ENCODE measurements around the gene METTL17. TPM values are rescaled to one million over a fixed set of nuclear protein-coding genes. Genes with fewer than 3 reads are reported as not detected.
"Not testable (repeated sequence)": the region's sequence is repeated elsewhere in the genome, so short reads cannot be mapped to it uniquely, and the experiment has no call there.

Gene METTL17
- total RNA-seq, 4 donors from 2014 or later: 73.0 to 152 (median 91.6) TPM

DNA sequence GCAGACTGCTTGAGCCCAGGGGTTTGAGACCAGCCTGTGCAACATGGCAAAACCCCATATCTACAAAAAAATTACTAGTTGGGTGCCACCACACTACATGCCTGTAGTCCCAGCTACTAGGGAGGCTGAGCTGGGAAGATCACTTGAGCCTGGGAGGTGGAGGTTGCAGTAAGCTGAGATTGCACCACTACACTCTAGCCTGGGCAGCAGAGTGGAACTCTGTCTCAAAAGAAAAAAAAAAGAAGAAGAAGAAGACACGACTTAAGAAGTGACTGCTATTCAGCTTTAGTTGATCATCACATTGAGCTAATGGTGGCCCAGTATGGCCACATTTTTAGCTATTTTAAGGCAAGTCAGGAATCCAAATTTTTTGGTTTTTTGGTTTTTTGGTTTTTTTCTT is 8.9 kb upstream of the METTL17 start:
- 57 to 84% methylated on average over 1 of the region's 1 CpG for WGBS, 2 donors
- intact Hi-C loops (cut with DNase I; ENCODE audit: low total_unique reads): no loop called here
- no peak for TF ChIP-seq POLR2A (IDR thresholded peaks at IDR 0.05)
- TF ChIP-seq, protein P1, sequence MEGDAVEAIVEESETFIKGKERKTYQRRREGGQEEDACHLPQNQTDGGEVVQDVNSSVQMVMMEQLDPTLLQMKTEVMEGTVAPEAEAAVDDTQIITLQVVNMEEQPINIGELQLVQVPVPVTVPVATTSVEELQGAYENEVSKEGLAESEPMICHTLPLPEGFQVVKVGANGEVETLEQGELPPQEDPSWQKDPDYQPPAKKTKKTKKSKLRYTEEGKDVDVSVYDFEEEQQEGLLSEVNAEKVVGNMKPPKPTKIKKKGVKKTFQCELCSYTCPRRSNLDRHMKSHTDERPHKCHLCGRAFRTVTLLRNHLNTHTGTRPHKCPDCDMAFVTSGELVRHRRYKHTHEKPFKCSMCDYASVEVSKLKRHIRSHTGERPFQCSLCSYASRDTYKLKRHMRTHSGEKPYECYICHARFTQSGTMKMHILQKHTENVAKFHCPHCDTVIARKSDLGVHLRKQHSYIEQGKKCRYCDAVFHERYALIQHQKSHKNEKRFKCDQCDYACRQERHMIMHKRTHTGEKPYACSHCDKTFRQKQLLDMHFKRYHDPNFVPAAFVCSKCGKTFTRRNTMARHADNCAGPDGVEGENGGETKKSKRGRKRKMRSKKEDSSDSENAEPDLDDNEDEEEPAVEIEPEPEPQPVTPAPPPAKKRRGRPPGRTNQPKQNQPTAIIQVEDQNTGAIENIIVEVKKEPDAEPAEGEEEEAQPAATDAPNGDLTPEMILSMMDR (IDR thresholded peaks at IDR 0.05): no peak
- no peak for DNase-seq (ENCODE audit: low spot score in 2 of 2)
- no peak overlapping the region for H3K4me3 ChIP-seq (ENCODE audit: low read depth, poor library complexity, severe bottlenecking)

DNA sequence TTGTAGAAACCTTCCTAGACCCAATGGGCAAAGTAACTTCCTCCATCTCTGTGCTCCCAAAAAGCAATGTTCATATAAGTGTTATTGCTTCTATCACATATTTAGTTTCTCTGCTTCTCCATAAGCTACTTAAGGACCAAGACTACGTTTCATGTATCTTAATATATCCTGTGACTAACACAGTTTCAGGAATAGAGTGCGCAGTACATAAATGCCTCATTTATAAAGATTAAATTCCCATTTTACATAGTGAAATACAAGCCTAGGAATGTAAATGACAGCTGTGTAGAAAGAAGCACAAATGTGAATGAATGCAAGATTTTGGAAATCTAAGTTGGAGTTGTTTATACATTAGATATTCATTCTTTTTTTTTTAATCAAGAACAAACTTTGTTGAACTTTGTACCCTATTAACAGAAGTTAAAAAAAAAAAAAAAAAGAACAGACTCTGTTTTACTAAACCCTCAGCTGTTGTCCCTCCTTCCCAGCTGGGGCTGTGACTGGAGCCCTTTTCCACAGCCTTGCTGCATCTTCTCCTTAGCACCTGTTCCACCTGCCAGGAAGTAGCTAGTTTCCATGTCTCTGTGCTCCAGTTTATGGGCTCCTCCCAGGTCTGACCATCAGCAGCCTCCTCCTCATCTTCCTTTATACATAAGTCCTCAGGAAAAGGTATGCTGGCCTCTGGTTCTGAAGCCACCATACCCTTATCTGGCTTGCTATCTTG is 7.0 kb upstream of the METTL17 start:
- intact Hi-C loops (cut with DNase I; ENCODE audit: low total_unique reads): no loop called here
- 82 to 84% methylated on average over 2 of the region's 2 CpGs for WGBS, 2 donors
- peak in 1 of 2 donors; percentile 39 for DNase-seq (ENCODE audit: low spot score in 2 of 2)
- TF ChIP-seq, protein P1 (IDR thresholded peaks at IDR 0.05): no peak
- no peak for TF ChIP-seq POLR2A (IDR thresholded peaks at IDR 0.05)
- H3K4me3 ChIP-seq (ENCODE audit: low read depth, poor library complexity, severe bottlenecking): no peak overlapping the region

DNA sequence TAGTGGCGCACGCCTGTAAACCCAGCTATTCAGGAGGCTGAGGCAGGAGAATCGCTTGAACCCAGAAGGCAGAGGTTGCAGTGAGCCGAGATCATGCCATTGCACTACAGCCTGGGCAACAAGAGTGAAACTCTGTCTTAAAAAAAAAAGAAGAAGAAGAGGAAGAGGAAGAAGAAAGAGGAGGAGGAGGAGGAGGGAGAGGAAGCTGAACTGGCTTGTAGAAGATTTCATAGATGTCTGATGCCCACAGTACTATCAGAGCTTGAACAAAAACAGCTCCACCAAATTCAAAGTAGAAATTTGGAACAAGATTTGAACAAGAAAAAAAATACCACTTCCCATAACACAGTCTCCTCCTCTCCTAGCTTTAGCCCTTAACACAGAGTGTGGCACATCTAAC is 4.1 kb upstream of the METTL17 start:
- DNase-seq (ENCODE audit: low spot score in 2 of 2); intact Hi-C loops (cut with DNase I; ENCODE audit: low total_unique reads); H3K4me3 ChIP-seq (ENCODE audit: low read depth, poor library complexity, severe bottlenecking): not testable (repeated sequence)
- 93 to 96% methylated on average over 4 of the region's 4 CpGs for WGBS, 2 donors

DNA sequence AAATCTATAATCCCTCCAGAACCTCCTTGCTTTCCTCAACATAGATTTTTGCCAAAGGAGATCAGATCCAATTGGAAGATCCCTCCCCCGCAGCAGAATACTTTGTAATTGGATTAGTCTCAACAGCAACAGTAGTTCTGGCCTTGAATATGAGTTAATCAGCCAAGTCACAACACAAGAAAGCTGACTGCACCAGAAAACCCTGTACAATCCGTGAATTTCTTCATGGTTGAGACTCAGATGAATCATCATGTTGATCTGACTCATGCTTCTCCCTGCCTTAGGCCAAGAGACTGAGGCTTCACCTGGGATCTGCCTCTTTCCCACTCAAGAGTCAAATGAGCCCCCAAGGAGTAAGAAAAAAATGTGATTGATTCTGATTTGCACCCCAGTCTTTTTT is 3.0 kb upstream of the METTL17 start:
- intact Hi-C loops (cut with DNase I; ENCODE audit: low total_unique reads): no loop called here
- DNase-seq (ENCODE audit: low spot score in 2 of 2): peak in 1 of 2 donors; percentile 59
- no peak for TF ChIP-seq POLR2A (IDR thresholded peaks at IDR 0.05)
- TF ChIP-seq, protein P1 (IDR thresholded peaks at IDR 0.05): no peak
- no peak overlapping the region for H3K4me3 ChIP-seq (ENCODE audit: low read depth, poor library complexity, severe bottlenecking)
- 16 to 28% methylated on average over 2 of the region's 2 CpGs for WGBS, 2 donors

DNA sequence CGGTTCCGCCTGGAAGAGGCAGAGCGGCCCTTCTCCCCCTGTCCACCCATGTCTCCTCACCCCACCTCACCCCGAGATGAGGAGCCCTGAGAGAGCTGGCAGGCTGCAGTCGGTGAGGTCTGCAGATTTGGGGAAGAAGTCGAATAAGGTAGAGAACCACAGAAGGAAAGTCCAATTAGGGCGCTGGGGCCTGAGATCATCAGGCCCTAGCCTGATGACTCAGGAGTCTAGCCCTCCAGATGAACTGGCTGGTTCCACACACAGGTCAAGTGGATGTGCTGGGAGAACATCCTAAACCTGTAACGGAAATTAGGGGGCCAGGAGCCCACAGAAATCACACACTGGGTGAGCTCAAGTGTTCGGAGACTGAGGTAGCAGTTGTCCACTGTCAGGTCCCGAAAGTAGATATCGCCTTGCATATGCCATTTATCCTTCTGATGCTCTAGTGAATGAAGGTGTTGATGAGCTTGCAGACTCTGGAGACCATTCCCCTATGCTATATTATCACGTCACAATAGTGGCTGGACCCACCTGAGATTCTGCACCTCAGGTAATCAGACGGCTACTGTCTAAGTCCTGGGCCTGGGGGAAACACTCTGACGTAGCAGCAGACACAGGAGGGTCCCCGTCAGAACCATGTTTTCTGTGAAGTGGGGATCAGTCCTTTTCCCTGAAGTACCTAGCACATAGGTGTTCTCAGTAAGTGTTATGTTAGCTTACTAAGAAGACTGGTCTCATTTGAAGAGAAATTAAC is 886 bp upstream of the METTL17 start:
- TF ChIP-seq POLR2A (IDR thresholded peaks at IDR 0.05): no peak
- TF ChIP-seq, protein P1 (IDR thresholded peaks at IDR 0.05): no peak
- no peak overlapping the region for H3K4me3 ChIP-seq (ENCODE audit: low read depth, poor library complexity, severe bottlenecking)
- 81 to 82% methylated on average over 15 of the region's 15 CpGs for WGBS, 2 donors
- DNase-seq (ENCODE audit: low spot score in 2 of 2): peak in 1 of 2 donors; percentile 77
- intact Hi-C loops (cut with DNase I; ENCODE audit: low total_unique reads): no loop called here

DNA sequence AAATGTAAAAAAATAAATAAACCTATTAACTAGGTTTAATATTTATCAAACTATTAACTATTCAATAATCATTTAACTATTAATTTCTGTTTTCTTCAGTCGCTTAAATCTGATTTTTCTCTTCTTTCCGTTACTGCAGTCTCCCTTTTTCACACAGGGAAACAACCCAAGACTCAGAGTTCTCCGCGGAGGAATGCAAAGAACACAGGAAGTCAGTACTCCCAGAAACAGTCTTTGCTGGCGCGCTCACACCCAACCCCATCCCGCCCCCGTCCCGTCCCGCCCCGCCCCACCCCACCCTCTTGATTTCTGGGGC is 351 bp upstream of the METTL17 start:
- 0 to 1% methylated on average over 11 of the region's 11 CpGs for WGBS, 2 donors
- no peak overlapping the region for H3K4me3 ChIP-seq (ENCODE audit: low read depth, poor library complexity, severe bottlenecking)
- intact Hi-C loops (cut with DNase I; ENCODE audit: low total_unique reads): no loop called here

More for the DNA sequence above, 351 bp upstream of the METTL17 start:
- TF ChIP-seq POLR2A (IDR thresholded peaks at IDR 0.05): no peak
- TF ChIP-seq, protein P1 (IDR thresholded peaks at IDR 0.05): no peak
- DNase-seq (ENCODE audit: low spot score in 2 of 2): no peak
